Measurements from ENCODE around the gene CPNE4.

GRCh38 chr3:131973731-131974130, 61.1 kb downstream of the CPNE4 start:
- TF ChIP-seq POLR2A (IDR thresholded peaks at IDR 0.05; ENCODE audit: low read length) (no peak), GATA1 (IDR thresholded peaks at IDR 0.05; ENCODE audit: low read depth, low read length) (no peak)

All from erythroblast (primary cell).